Activated naive CD8-positive, alpha-beta T cell treated with anti-CD3 and anti-CD28 coated beads for 36 hours (primary cell): Measurements from ENCODE around the gene PSMA1. TPM values are rescaled to one million over a fixed set of nuclear protein-coding genes. Genes with fewer than 3 reads are reported as not detected.
"Not testable (repeated sequence)": the region's sequence is repeated elsewhere in the genome, so short reads cannot be mapped to it uniquely, and the experiment has no call there.

ENCODE experiments used
- DNase-seq: peaks from one replicate; pipeline ENCODE4 v3.0.0; 2021
- H3K27ac Mint-ChIP-seq: one replicate; pipeline ENCODE4 v1.8.0; 2022; ENCODE audit warnings: mild to moderate bottlenecking, moderate library complexity, mixed read lengths
- H3K27me3 Mint-ChIP-seq: one replicate; pipeline ENCODE4 v1.8.0; 2022; ENCODE audit warnings: mild to moderate bottlenecking, mixed read lengths
- H3K36me3 Mint-ChIP-seq: one replicate; pipeline ENCODE4 v1.8.0; 2021; ENCODE audit warnings: mild to moderate bottlenecking, mixed read lengths
- H3K4me1 Mint-ChIP-seq: one replicate; pipeline ENCODE4 v1.8.0; 2021; ENCODE audit warnings: mixed read lengths
- H3K4me3 Mint-ChIP-seq: one replicate; pipeline ENCODE4 v1.8.0; 2022; ENCODE audit warnings: mild to moderate bottlenecking, moderate library complexity, mixed read lengths
- H3K9me3 Mint-ChIP-seq: one replicate; pipeline ENCODE4 v1.8.0; 2022; ENCODE audit warnings: mixed read lengths
- total RNA-seq, 2 experiments: library from RNA; stranded (reverse); gene quantifications; one replicate each; pipeline ENCODE4 v1.2.3, GENCODE V29; 2021

Gene PSMA1
- total RNA-seq, result 100 to 1,000 TPM; 355 to 367 TPM

DNA sequence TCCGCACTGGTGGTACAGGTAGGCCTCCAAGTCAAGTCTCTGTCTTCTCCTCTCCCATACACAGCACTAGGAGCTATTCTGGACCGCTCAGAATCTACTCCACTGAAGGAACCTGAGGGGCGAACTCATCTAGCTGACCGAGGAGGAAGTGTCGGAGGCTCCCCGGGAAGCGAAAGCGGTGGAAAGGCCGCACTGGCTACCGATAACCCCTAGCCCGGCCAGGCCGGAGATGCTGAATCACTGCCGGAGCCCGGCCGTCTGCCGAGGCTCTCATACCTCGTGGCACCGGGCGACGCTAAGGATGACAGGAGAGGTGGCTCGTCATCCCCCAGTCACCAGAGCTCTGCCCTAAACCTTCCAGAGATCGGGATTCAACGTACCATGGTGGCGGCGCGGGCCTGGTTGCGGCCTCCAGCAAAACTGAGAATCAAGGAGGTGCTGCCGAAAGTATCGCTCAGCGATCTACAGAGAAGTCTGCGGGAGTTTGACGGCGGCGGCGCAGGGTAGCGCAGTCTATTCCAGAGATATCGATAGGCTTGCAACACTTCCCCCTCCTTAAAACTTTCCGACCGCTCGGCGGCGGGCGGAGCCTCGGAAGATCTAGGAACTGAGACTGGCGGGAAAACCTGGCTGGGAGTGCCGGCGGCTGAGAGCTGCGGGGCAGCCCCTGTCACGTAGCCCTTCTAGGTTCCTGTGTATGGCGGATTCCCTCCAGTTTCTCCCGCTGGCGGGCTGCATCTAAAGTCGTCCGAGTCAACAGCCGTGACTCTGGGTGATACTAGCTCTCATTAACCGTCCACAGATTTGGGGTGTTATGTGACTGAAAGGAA, at the start of gene PSMA1:
Gene PSMA1, minus strand, starts transcription at position 470 of the 830 bp plus-strand sequence. Its CDS starts 87 bp downstream, at position 383.
- peak within 1 kb of the TSS; percentile 82 for H3K4me3 Mint-ChIP-seq
- no peaks in the 10 kb centered on the region for H3K27me3 Mint-ChIP-seq
- peaks cover 23% of the 10 kb centered on the region for H3K36me3 Mint-ChIP-seq
- peak within 1 kb of the TSS; percentile 96 for H3K27ac Mint-ChIP-seq
- H3K9me3 Mint-ChIP-seq, result no peaks in the 10 kb centered on the region
- H3K4me1 Mint-ChIP-seq, result peaks cover 14% of the 10 kb centered on the region
- peak; percentile 94 for DNase-seq

DNA sequence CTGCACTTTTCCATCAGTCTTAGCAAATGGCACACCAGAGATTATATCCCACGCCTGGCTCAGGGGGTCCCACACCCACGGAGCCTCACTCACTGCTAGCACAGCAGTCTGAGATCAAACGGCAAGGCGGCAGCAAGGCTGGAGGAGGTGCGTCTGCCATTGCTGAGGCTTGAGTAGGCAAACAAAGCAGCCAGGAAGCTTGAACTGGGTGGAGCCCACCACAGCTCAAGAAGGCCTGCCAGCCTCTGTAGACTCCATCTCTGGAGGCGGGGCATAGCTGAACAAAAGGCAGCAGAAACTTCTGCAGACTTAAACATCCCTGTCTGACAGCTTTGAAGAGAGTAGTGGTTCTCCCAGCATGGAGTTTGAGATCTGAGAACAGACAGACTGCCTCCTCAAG, 49.3 kb upstream of the PSMA1 start:
- H3K4me3 Mint-ChIP-seq, result not testable (repeated sequence)
- peaks cover 20% of the 10 kb centered on the region for H3K4me1 Mint-ChIP-seq

DNA sequence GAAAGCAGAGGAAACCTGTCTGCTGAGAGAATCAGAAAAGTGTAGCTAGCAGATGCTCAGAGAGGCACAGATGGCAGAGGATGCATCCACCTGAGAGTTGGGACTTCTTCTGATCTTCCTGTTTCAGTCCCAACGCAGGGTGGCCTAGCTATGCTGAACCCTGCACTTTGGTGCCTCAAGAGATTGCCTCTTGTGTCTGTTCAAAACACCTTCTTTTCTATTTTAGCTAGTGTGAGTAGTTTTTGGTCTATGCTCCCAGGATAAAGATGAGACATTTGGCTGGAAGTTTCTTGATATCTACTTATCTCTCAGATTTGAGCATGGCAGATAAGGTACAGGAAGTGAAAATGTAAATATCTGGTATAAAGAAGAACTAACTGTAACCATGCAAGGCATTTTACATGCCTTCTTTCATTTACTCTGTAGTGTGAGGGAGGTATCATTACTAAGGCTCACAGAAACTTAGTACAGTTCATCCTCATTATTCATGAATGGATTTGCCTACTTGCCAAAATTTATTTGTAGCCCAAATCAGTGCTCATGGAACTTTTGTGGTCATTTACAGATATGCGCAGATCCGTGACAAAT, 47.0 kb upstream of the PSMA1 start:
- DNase-seq, result no peak
- Mint-ChIP-seq H3K27ac (no peak overlapping the region), H3K9me3 (peaks cover 34% of the 10 kb centered on the region), H3K36me3 (peaks cover 84% of the 10 kb centered on the region), H3K4me3 (no peak overlapping the region), H3K27me3 (no peaks in the 10 kb centered on the region), H3K4me1 (peaks cover 24% of the 10 kb centered on the region)

More for the DNA sequence above, 49.3 kb upstream of the PSMA1 start:
- not testable (repeated sequence) for H3K27me3 Mint-ChIP-seq, DNase-seq
- Mint-ChIP-seq H3K9me3 (peaks cover 49% of the 10 kb centered on the region), H3K27ac (peak overlapping the region; percentile 12), H3K36me3 (peaks cover 96% of the 10 kb centered on the region)

DNA sequence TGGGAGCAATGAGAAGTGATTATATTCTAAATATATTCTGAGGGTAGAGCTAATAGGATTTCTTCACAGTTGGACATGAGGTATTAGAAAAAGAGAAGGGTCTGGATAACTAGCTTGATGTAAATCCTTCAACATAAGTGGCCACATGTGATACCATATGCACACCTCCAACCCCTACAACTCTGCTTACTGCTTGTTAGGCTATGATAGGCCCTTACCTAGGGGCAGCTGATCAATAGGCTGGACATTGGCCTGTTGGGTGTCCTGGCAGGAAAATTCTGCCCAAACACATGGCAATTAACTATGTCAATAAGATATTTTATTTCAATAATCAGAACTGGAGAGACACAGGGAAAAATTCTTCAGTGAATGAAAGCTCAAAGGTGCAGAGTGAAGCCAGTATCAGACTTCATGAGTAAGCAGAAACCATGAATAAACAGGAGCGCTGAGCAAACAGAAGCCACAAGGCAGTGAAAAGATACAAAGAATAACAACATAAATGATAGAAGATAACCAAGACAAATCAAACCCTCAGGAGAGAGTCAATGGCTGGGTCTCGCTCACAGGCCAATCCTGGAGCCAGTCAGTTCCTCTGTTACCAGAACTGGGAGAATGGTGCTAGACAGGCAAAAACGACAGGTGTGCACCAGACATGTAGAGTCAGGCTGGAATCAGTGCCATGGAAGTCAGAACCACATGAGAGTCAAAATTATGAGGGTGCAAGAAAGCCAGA, 46.3 kb upstream of the PSMA1 start:
- H3K9me3 Mint-ChIP-seq, result peaks cover 29% of the 10 kb centered on the region
- DNase-seq, result no peak
- no peak overlapping the region for H3K4me3 Mint-ChIP-seq
- no peaks in the 10 kb centered on the region for H3K27me3 Mint-ChIP-seq
- H3K36me3 Mint-ChIP-seq, result peaks cover 79% of the 10 kb centered on the region
- no peak overlapping the region for H3K27ac Mint-ChIP-seq
- peaks cover 29% of the 10 kb centered on the region for H3K4me1 Mint-ChIP-seq

DNA sequence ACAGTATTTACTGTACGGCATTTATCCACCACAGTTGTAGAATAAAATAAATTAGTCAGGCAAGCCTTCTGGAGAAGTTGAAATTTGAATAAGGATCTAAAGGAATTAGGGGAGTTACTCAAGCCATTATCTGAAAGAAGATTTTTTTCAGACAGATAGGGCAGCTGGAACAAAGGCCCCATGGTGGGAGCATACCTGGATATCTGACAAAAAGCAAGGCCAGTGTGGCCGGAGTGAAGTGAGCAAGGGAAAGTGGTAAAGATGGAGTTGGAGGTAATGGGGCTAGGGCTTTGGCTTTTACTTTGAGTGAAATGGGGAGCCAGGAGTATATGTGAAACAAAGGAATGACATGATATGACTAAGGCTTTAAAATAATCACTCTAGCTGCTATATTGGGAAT, 45.7 kb upstream of the PSMA1 start:
- peaks cover 33% of the 10 kb centered on the region for H3K4me1 Mint-ChIP-seq
- H3K27me3 Mint-ChIP-seq, result no peaks in the 10 kb centered on the region
- H3K9me3 Mint-ChIP-seq, result peaks cover 25% of the 10 kb centered on the region
- DNase-seq, result no peak
- H3K27ac Mint-ChIP-seq, result no peak overlapping the region
- H3K4me3 Mint-ChIP-seq, result no peak overlapping the region
- peaks cover 76% of the 10 kb centered on the region for H3K36me3 Mint-ChIP-seq

DNA sequence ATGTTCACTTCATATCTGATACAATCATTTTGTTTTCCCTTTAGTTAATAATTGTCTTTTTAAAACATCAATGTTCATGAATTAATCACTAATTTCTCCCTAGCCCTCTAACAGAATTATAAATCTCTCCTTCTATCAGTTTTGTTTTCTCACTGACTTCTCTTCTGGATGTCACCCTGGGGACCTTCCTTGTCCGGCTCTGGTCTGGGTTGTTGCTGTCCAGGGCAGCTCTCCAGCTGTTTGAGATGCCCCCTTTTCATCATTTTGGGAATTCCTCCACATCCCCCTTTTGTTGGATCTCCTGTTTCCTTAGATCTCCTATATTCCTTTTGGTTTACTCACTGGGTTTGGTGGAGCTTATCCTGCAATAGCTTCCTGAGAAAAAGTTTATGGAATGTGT, 35.6 kb upstream of the PSMA1 start:
- Mint-ChIP-seq H3K4me3 (peak overlapping the region; percentile 19), H3K4me1 (peaks cover 34% of the 10 kb centered on the region), H3K9me3 (peaks cover 7% of the 10 kb centered on the region)

DNA sequence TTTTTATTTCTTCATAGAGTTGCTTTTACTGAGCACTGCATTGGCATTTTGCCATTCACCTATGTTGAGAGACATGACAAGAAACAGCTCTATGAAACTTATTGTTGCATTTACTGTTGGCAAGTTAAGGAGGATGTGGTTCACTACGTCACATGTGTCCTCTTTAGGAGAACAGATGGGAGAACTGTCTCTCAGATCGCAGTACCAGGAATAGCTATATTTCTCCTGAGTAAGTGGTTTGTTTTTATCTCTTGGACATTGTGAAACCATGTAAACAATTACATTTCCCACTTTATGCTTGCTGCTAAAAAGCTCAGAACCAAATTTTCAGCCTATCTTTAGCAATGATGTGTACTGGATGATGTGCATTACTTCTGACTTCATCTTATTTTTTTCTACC, 34.8 kb upstream of the PSMA1 start:
- Mint-ChIP-seq H3K27me3 (no peaks in the 10 kb centered on the region), H3K9me3 (peaks cover 7% of the 10 kb centered on the region), H3K27ac (peak overlapping the region; percentile 64), H3K36me3 (peaks cover 58% of the 10 kb centered on the region), H3K4me1 (peaks cover 30% of the 10 kb centered on the region), H3K4me3 (peak overlapping the region; percentile 4)
- DNase-seq, result no peak

More for the DNA sequence above, 35.6 kb upstream of the PSMA1 start:
- no peak for DNase-seq
- Mint-ChIP-seq H3K27me3 (no peaks in the 10 kb centered on the region), H3K36me3 (peaks cover 63% of the 10 kb centered on the region), H3K27ac (peak overlapping the region; percentile 88)

DNA sequence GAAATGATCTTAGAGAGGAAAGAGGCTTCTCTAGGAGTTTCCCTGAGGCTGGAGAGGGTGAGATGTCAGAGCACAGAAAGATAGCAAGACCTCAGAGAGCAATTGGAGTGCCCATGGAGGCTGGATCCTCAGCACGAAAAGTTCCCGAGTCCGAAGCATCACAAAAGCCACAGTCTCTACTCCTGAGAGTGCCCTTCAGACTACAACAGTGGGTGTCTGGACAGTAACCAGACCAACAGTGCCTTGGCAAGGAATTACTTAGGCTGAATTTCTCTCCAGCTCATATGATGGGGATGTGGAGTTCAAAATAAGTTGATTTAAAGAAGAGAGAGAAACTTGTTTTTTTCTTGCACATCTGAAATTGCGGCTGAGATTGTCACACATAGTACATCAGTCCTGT, 31.9 kb upstream of the PSMA1 start:
- Mint-ChIP-seq H3K27me3 (no peaks in the 10 kb centered on the region), H3K4me1 (peaks cover 27% of the 10 kb centered on the region), H3K9me3 (peaks cover 2% of the 10 kb centered on the region), H3K4me3 (no peak overlapping the region), H3K27ac (no peak overlapping the region), H3K36me3 (peaks cover 42% of the 10 kb centered on the region)
- DNase-seq, result no peak

DNA sequence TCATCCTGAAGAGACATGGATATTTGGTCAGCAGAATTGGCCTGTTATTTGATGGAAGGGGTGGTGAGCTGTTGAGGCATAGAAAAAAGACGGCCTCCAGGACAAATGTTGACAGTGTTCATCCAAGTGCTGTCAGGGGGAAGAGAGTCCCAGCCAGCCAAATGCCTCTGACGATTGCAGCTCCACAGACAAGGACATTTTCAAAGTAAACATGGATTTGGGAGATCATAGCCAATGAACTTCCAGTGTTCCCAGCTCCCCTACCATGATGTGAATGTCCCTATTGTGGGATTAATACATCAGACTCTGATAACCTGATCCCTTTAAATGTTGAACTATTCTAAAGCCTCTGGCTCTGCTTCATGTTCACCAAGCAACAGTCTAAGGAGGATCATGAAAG, 31.2 kb upstream of the PSMA1 start:
- Mint-ChIP-seq H3K4me3 (no peak overlapping the region), H3K36me3 (peaks cover 38% of the 10 kb centered on the region), H3K27ac (no peak overlapping the region), H3K27me3 (no peaks in the 10 kb centered on the region), H3K9me3 (peaks cover 2% of the 10 kb centered on the region), H3K4me1 (peaks cover 28% of the 10 kb centered on the region)
- DNase-seq, result no peak

DNA sequence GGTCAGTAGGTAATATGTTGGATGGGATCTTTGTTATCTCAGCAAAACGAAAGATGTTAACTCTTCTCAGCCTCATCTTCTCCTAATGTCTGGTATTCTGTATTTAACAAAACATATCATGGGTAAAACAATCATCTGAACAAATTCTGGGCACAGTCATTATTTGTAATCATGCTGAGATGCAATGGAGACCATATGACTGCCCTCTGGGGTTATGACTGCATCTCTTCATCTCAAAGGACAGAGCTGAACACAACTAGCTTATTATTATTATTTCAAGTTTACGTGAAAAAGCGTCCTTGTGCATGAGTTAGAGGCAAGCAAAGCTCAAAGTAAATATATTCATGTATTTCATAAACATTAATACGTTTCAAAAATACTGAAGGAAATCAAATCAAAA, 29.7 kb upstream of the PSMA1 start:
- no peak overlapping the region for H3K4me3 Mint-ChIP-seq
- H3K36me3 Mint-ChIP-seq, result peaks cover 33% of the 10 kb centered on the region
- H3K4me1 Mint-ChIP-seq, result peaks cover 20% of the 10 kb centered on the region
- no peaks in the 10 kb centered on the region for H3K27me3 Mint-ChIP-seq
- no peak overlapping the region for H3K27ac Mint-ChIP-seq
- DNase-seq, result no peak
- peaks cover 6% of the 10 kb centered on the region for H3K9me3 Mint-ChIP-seq

DNA sequence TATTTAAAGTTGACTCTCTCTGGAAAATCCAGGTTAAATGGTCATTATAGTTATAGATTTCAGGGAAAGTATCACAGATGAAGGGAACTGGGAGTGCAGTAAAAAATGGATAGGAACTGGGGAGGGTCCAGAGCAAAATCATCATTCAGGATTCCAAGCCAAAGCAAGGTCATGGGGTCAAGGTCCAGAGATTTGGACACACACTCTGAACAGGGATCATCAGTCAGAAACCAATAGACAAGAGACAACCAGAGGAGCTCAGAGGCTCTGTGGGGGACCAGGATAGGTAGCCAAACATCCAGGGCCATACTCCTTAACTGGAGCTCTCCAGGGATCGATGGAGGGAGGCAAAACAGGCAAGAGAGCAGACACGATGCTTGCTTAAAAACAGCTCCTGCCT, 27.3 kb upstream of the PSMA1 start:
- peaks cover 7% of the 10 kb centered on the region for H3K9me3 Mint-ChIP-seq
- peaks cover 17% of the 10 kb centered on the region for H3K4me1 Mint-ChIP-seq
- H3K36me3 Mint-ChIP-seq, result peaks cover 33% of the 10 kb centered on the region
- no peak overlapping the region for H3K4me3 Mint-ChIP-seq
- no peak overlapping the region for H3K27ac Mint-ChIP-seq
- no peak for DNase-seq
- no peaks in the 10 kb centered on the region for H3K27me3 Mint-ChIP-seq

DNA sequence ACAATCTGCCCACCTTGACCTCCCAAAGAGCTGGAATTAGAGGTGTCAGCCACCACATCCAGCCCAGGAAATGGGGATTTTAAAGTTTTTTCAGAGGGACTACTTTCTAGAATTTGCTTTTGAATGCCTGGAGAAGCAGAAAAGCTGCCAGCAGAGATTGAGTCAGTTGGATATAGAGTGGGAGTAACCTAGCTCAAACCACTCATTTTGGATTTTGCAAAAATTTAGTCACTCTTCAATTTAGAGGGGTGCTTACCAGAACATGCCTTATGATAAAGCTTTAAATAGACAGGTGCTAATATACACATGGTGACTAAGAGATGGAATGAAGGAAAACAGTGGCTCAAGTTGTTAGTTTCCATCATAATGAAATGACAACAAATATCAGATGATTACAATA, 26.5 kb upstream of the PSMA1 start:
- H3K27me3 Mint-ChIP-seq, result no peaks in the 10 kb centered on the region
- H3K27ac Mint-ChIP-seq, result no peak overlapping the region
- peaks cover 7% of the 10 kb centered on the region for H3K9me3 Mint-ChIP-seq
- DNase-seq, result no peak
- H3K4me1 Mint-ChIP-seq, result peaks cover 16% of the 10 kb centered on the region
- H3K4me3 Mint-ChIP-seq, result no peak overlapping the region
- peaks cover 32% of the 10 kb centered on the region for H3K36me3 Mint-ChIP-seq

DNA sequence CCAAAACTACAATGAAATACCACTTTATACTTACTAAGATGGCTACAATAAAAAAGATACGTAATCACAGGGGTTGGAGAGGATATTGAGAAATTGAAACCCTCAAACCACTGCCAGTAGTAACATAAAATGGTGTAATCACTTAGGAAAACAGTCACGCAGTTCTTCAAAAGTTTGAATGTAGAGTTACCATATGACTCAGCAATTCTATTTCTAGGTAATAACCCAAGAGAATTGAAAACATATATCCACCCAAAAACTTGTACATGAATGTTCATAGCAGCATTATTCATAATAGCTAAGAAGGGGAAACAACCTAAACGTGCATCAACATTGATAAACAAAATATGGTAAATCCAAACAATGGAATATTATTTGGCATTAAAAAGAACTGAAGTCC, 24.4 kb upstream of the PSMA1 start:
- H3K36me3 Mint-ChIP-seq, result peaks cover 40% of the 10 kb centered on the region
- H3K9me3 Mint-ChIP-seq, result peaks cover 7% of the 10 kb centered on the region
- no peaks in the 10 kb centered on the region for H3K27me3 Mint-ChIP-seq
- DNase-seq, result no peak
- H3K4me1 Mint-ChIP-seq, result peaks cover 34% of the 10 kb centered on the region
- H3K27ac Mint-ChIP-seq, result peak overlapping the region; percentile 77
- H3K4me3 Mint-ChIP-seq, result no peak overlapping the region

DNA sequence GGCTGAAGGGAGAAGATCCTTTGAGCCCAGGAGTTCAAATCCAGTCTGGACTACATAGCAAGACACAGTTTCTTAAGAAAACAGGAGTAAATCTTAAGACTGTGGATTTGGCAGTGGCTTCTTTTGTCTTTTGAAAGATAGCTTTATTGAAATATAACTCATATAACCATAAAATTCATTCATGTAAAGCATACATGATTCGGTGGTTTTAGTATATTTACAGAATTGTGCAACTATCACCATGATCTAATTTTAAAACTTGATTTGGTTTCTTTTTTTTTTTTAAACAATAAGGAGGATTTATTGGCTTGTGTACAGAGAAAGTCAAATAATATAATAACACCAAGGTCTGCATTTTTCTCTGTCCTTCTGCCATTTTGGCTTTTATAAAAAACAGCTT, 23.1 kb upstream of the PSMA1 start:
- peaks cover 44% of the 10 kb centered on the region for H3K4me1 Mint-ChIP-seq
- H3K36me3 Mint-ChIP-seq, result peaks cover 41% of the 10 kb centered on the region
- peaks cover 7% of the 10 kb centered on the region for H3K9me3 Mint-ChIP-seq
- no peak overlapping the region for H3K4me3 Mint-ChIP-seq
- no peaks in the 10 kb centered on the region for H3K27me3 Mint-ChIP-seq
- no peak overlapping the region for H3K27ac Mint-ChIP-seq
- DNase-seq, result no peak

DNA sequence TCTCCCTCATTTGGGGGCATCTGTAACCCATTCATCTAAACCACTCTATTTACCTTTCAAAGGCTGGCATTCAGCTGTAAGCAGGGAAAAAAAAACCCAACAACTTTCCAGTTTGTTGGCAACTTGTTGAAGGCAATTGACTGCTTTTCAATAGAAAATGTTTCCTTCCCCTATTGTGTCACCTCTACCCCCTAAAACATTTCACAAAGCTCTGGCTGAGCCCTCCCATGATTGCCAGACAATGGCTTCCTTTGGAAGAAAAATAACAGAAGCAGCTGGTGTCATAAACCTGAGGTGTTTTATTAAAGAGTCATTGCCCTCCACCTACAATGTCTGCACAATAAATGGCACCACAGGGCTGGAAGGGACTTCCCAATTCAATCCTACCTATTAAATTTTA, 22.1 kb upstream of the PSMA1 start:
- no peak overlapping the region for H3K27ac Mint-ChIP-seq
- H3K27me3 Mint-ChIP-seq, result no peaks in the 10 kb centered on the region
- peaks cover 49% of the 10 kb centered on the region for H3K4me1 Mint-ChIP-seq
- no peak overlapping the region for H3K4me3 Mint-ChIP-seq
- H3K36me3 Mint-ChIP-seq, result peaks cover 39% of the 10 kb centered on the region
- H3K9me3 Mint-ChIP-seq, result peaks cover 7% of the 10 kb centered on the region
- DNase-seq, result no peak
